ENCODE results near the gene TYW1B.
"Not testable (repeated sequence)": the region's sequence is repeated elsewhere in the genome, so short reads cannot be mapped to it uniquely, and the experiment has no call there.

The TYW1B gene

GRCh38 chr7:72806851-72807250, 21.1 kb downstream of the TYW1B start:
- H3K27me3 ChIP-seq (ENCODE audit: insufficient read depth, low read length); H3K4me1 ChIP-seq (ENCODE audit: insufficient read depth, low read length); H3K9me3 ChIP-seq (ENCODE audit: insufficient read depth, low read depth, low read length); H3K27ac ChIP-seq (ENCODE audit: low read length); H3K4me3 ChIP-seq (ENCODE audit: low read length); H3K9ac ChIP-seq (ENCODE audit: low read depth, low read length): not testable (repeated sequence)
- H3K36me3 ChIP-seq (ENCODE audit: insufficient read depth, low read depth, low read length) = peaks cover 23% of the 10 kb centered on the region

- Histone ChIP-seq H3K27ac (ENCODE audit: low read length) (no peak overlapping the region), H3K4me1 (ENCODE audit: insufficient read depth, low read length) (no peaks in the 10 kb centered on the region), H3K9ac (ENCODE audit: low read depth, low read length) (no peak overlapping the region), H3K9me3 (ENCODE audit: insufficient read depth, low read depth, low read length) (no peaks in the 10 kb centered on the region), H3K27me3 (ENCODE audit: insufficient read depth, low read length) (no peaks in the 10 kb centered on the region), H3K4me3 (ENCODE audit: low read length) (no peak overlapping the region), H3K36me3 (ENCODE audit: insufficient read depth, low read depth, low read length) (peaks cover 23% of the 10 kb centered on the region)
Observed at GRCh38 chr7:72805526-72806494, 22.2 kb downstream of the TYW1B start.

- H3K9ac ChIP-seq (ENCODE audit: low read depth, low read length); H3K4me1 ChIP-seq (ENCODE audit: insufficient read depth, low read length); H3K4me3 ChIP-seq (ENCODE audit: low read length); H3K27ac ChIP-seq (ENCODE audit: low read length); H3K9me3 ChIP-seq (ENCODE audit: insufficient read depth, low read depth, low read length); H3K27me3 ChIP-seq (ENCODE audit: insufficient read depth, low read length): not testable (repeated sequence)
- peaks cover 23% of the 10 kb centered on the region; the same call in 1 of the 2 replicates for H3K36me3 ChIP-seq (ENCODE audit: insufficient read depth, low read depth, low read length)
Observed at GRCh38 chr7:72803778-72804177, 24.2 kb downstream of the TYW1B start.

- H3K36me3 ChIP-seq (ENCODE audit: insufficient read depth, low read depth, low read length) = peaks cover 19% of the 10 kb centered on the region; the same call in 1 of the 2 replicates
- not testable (repeated sequence) for H3K27ac ChIP-seq (ENCODE audit: low read length); H3K9me3 ChIP-seq (ENCODE audit: insufficient read depth, low read depth, low read length); H3K9ac ChIP-seq (ENCODE audit: low read depth, low read length); H3K4me1 ChIP-seq (ENCODE audit: insufficient read depth, low read length); H3K4me3 ChIP-seq (ENCODE audit: low read length); H3K27me3 ChIP-seq (ENCODE audit: insufficient read depth, low read length)
Observed at GRCh38 chr7:72801564-72801963, 26.4 kb downstream of the TYW1B start.

- not testable (repeated sequence) for H3K4me3 ChIP-seq (ENCODE audit: low read length); H3K27ac ChIP-seq (ENCODE audit: low read length); H3K27me3 ChIP-seq (ENCODE audit: insufficient read depth, low read length); H3K4me1 ChIP-seq (ENCODE audit: insufficient read depth, low read length); H3K9me3 ChIP-seq (ENCODE audit: insufficient read depth, low read depth, low read length); H3K9ac ChIP-seq (ENCODE audit: low read depth, low read length)
- H3K36me3 ChIP-seq (ENCODE audit: insufficient read depth, low read depth, low read length) = peaks cover 13% of the 10 kb centered on the region; the same call in 1 of the 2 replicates
Observed at GRCh38 chr7:72795401-72795800, 32.6 kb downstream of the TYW1B start.

GRCh38 chr7:72793791-72794190, 34.2 kb downstream of the TYW1B start:
- Histone ChIP-seq H3K4me3 (ENCODE audit: low read length) (no peak overlapping the region), H3K9me3 (ENCODE audit: insufficient read depth, low read depth, low read length) (no peaks in the 10 kb centered on the region), H3K4me1 (ENCODE audit: insufficient read depth, low read length) (no peaks in the 10 kb centered on the region), H3K27ac (ENCODE audit: low read length) (no peak overlapping the region), H3K36me3 (ENCODE audit: insufficient read depth, low read depth, low read length) (peaks cover 13% of the 10 kb centered on the region; the same call in 1 of the 2 replicates), H3K9ac (ENCODE audit: low read depth, low read length) (no peak overlapping the region), H3K27me3 (ENCODE audit: insufficient read depth, low read length) (no peaks in the 10 kb centered on the region)

- H3K9me3 ChIP-seq (ENCODE audit: insufficient read depth, low read depth, low read length); H3K4me1 ChIP-seq (ENCODE audit: insufficient read depth, low read length); H3K4me3 ChIP-seq (ENCODE audit: low read length); H3K27ac ChIP-seq (ENCODE audit: low read length); H3K9ac ChIP-seq (ENCODE audit: low read depth, low read length); H3K36me3 ChIP-seq (ENCODE audit: insufficient read depth, low read depth, low read length); H3K27me3 ChIP-seq (ENCODE audit: insufficient read depth, low read length): not testable (repeated sequence)
Observed at GRCh38 chr7:72790698-72791060, 37.3 kb downstream of the TYW1B start.

- not testable (repeated sequence) for H3K9me3 ChIP-seq (ENCODE audit: insufficient read depth, low read depth, low read length); H3K36me3 ChIP-seq (ENCODE audit: insufficient read depth, low read depth, low read length); H3K9ac ChIP-seq (ENCODE audit: low read depth, low read length); H3K4me3 ChIP-seq (ENCODE audit: low read length); H3K4me1 ChIP-seq (ENCODE audit: insufficient read depth, low read length); H3K27me3 ChIP-seq (ENCODE audit: insufficient read depth, low read length); H3K27ac ChIP-seq (ENCODE audit: low read length)
Observed at GRCh38 chr7:72790048-72790697, 37.8 kb downstream of the TYW1B start.

- Histone ChIP-seq H3K36me3 (ENCODE audit: insufficient read depth, low read depth, low read length) (no peaks in the 10 kb centered on the region), H3K27ac (ENCODE audit: low read length) (no peak overlapping the region), H3K4me3 (ENCODE audit: low read length) (no peak overlapping the region), H3K27me3 (ENCODE audit: insufficient read depth, low read length) (no peaks in the 10 kb centered on the region), H3K9ac (ENCODE audit: low read depth, low read length) (no peak overlapping the region), H3K4me1 (ENCODE audit: insufficient read depth, low read length) (no peaks in the 10 kb centered on the region), H3K9me3 (ENCODE audit: insufficient read depth, low read depth, low read length) (no peaks in the 10 kb centered on the region)
Observed at GRCh38 chr7:72785166-72785955, 42.6 kb downstream of the TYW1B start.

- not testable (repeated sequence) for H3K9me3 ChIP-seq (ENCODE audit: insufficient read depth, low read depth, low read length); H3K36me3 ChIP-seq (ENCODE audit: insufficient read depth, low read depth, low read length); H3K4me3 ChIP-seq (ENCODE audit: low read length); H3K9ac ChIP-seq (ENCODE audit: low read depth, low read length); H3K27ac ChIP-seq (ENCODE audit: low read length); H3K27me3 ChIP-seq (ENCODE audit: insufficient read depth, low read length); H3K4me1 ChIP-seq (ENCODE audit: insufficient read depth, low read length)
Observed at GRCh38 chr7:72783601-72784370, 44.2 kb downstream of the TYW1B start.

- H3K4me1 ChIP-seq (ENCODE audit: insufficient read depth, low read length) = no peaks in the 10 kb centered on the region
- no peak overlapping the region for H3K9ac ChIP-seq (ENCODE audit: low read depth, low read length)
- no peak overlapping the region for H3K4me3 ChIP-seq (ENCODE audit: low read length)
- no peaks in the 10 kb centered on the region for H3K9me3 ChIP-seq (ENCODE audit: insufficient read depth, low read depth, low read length)
- H3K36me3 ChIP-seq (ENCODE audit: insufficient read depth, low read depth, low read length) = no peaks in the 10 kb centered on the region
- no peak overlapping the region for H3K27ac ChIP-seq (ENCODE audit: low read length)
- H3K27me3 ChIP-seq (ENCODE audit: insufficient read depth, low read length) = no peaks in the 10 kb centered on the region
Observed at GRCh38 chr7:72781631-72782030, 46.4 kb downstream of the TYW1B start.

Measured in iPS-20b (cell line).